RWPE1 (cell line): ENCODE measurements around the gene ACTG1.
A peak's percentile ranks its signal among the peaks of the same experiment; 100 is the strongest.

Experiments
- CTCF ChIA-PET: fragments of 350-600 bp; sonication (Branson Sonifier 250); formaldehyde crosslinking; extraction: SDS; loops from one replicate; lab custom pipeline; 2021; lab: Yijun Ruan, JAX
- POLR2A ChIA-PET: fragments of 400-600 bp; formaldehyde crosslinking; extraction: SDS; loops from one replicate; lab custom pipeline; 2020; ENCODE audit warnings: antibody characterized with exemption; ENCODE audit not compliant: low non-redundant PET; lab: Yijun Ruan, JAX
- DNase-seq: peaks from one replicate; pipeline ENCODE4 v3.0.0; 2012; ENCODE audit warnings: low spot score
- H3K27ac ChIP-seq: fragments of 450-650 bp; 2 replicates; pipeline ENCODE4 v1.5.1; 2017
- CTCF ChIP-seq: fragments of 450-650 bp; conservative IDR thresholded peaks from 2 replicates; pipeline ENCODE4 v1.5.1; 2017; ENCODE audit warnings: low read depth, mild to moderate bottlenecking

Gene ACTG1

GRCh38 chr17:81481073-81481799, 31.4 kb downstream of the ACTG1 start:
- no peak for TF ChIP-seq CTCF
- H3K27ac ChIP-seq = peak overlapping the region; percentile 14
- peak; percentile 88 for DNase-seq
- ChIA-PET CTCF (interaction anchor here (0.5 to 0.7 kb wide), 2 partner anchors 8 to 82 kb away, joined by 3 read pairs; no protein-coding TSS in a partner anchor), POLR2A (no interaction called here)

- CTCF ChIA-PET = interaction anchor here (0.6 kb wide), 1 partner anchor 338 kb away, joined by 3 read pairs; no protein-coding TSS in a partner anchor
- no peak; the same call in 1 of the 2 replicates for TF ChIP-seq CTCF
- peak overlapping the region; percentile 14 for H3K27ac ChIP-seq
- POLR2A ChIA-PET = no interaction called here
- peak; percentile 42 for DNase-seq
These were observed 32.2 kb downstream of the ACTG1 start for GRCh38 chr17:81480140-81481072.

GRCh38 chr17:81479175-81480071, 33.2 kb downstream of the ACTG1 start:
- ChIA-PET POLR2A (no interaction called here), CTCF (interaction anchor here (0.6 kb wide), 2 partner anchors 19 to 337 kb away, joined by 3 read pairs; no protein-coding TSS in a partner anchor)
- DNase-seq = no peak
- no peak for TF ChIP-seq CTCF
- peak overlapping the region; percentile 14 for H3K27ac ChIP-seq

- ChIA-PET POLR2A (no interaction called here), CTCF (no interaction called here)
- no peak for DNase-seq
- no peak overlapping the region for H3K27ac ChIP-seq
- no peak for TF ChIP-seq CTCF
These were observed 34.5 kb downstream of the ACTG1 start for GRCh38 chr17:81478119-81478518.

GRCh38 chr17:81477173-81477572, 35.4 kb downstream of the ACTG1 start:
- no peak for DNase-seq
- TF ChIP-seq CTCF = no peak

More at GRCh38 chr17:81477173-81477572, 35.4 kb downstream of the ACTG1 start:
- no peak overlapping the region for H3K27ac ChIP-seq
- ChIA-PET POLR2A (no interaction called here), CTCF (no interaction called here)
